ENCODE data around the gene TRIM63.

Gene TRIM63

GRCh38 chr1:26010825-26011224 lies 56.6 kb downstream of the TRIM63 start:
- ChIA-PET POLR2A (ENCODE audit: low non-redundant PET) (no interaction called here), CTCF (interaction anchor here (0.6 to 1.1 kb wide), 3 partner anchors 115 to 216 kb away, joined by 3 to 10 read pairs (median 3); partner anchors contain the start of gene ZNF593)
- no peak for TF ChIP-seq CTCF (conservative IDR thresholded peaks at IDR 0.05; ENCODE audit: low read depth)
- H3K27ac ChIP-seq = no peak overlapping the region
- no peak for DNase-seq (ENCODE audit: low spot score)

DNA sequence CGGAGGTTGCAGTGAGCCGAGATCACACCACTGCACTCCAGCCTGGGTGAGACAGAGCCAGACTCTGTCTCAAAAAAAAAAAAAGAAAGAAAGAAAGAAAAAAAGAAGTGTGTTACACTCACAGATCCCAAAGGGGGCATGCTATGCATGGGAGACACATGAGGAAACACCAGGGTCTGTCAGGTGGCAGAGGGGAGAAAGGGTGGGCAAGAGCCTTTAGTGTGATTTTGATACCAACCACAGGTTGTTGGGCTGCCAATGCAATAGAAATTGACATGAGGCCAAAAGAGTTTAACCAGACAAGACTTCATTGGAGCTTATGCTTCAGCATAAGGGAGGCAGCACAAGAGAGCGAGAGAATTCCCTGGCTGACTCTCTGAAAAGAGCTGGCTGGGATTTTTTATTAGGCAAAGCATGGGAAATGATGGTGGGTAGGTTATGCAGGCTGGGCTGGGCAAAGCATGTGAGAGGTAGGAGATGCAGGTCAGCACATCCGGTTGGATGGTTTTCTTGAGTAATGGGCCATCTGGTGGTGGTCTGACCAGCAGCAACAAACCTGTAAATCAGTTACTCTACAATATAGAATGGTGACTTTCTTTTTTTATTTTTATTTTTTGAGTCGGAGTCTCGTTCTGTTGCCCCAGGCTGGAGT lies 57.5 kb downstream of the TRIM63 start:
- no peak for TF ChIP-seq CTCF (conservative IDR thresholded peaks at IDR 0.05; ENCODE audit: low read depth)
- ChIA-PET CTCF (interaction anchor here (0.6 to 1.0 kb wide), 2 partner anchors 160 to 215 kb away, joined by 3 read pairs; partner anchors contain the start of gene ZNF593), POLR2A (ENCODE audit: low non-redundant PET) (no interaction called here)
- no peak for DNase-seq (ENCODE audit: low spot score)
- H3K27ac ChIP-seq = no peak overlapping the region

DNA sequence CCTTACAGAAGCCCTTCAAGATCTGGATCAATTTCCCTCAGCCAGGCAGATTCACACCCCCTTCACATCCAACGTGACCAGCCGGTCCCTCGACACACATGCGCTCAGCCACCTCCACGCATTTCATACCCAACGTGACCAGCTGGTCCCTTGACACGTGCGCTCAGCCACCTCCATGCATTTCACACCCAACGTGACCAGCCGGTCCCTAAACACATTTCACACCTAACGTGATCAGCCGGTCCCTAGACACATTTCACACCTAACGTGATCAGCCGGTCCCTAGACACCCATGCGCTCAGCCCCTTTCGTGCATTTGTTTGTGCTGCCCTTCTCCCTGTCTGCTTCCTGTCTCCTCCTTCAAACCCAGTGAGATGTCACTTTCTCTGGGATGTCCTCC lies 60.7 kb downstream of the TRIM63 start:
- DNase-seq (ENCODE audit: low spot score) = no peak
- ChIA-PET CTCF (no interaction called here), POLR2A (ENCODE audit: low non-redundant PET) (no interaction called here)
- H3K27ac ChIP-seq = no peak overlapping the region
- TF ChIP-seq CTCF (conservative IDR thresholded peaks at IDR 0.05; ENCODE audit: low read depth) = no peak

DNA sequence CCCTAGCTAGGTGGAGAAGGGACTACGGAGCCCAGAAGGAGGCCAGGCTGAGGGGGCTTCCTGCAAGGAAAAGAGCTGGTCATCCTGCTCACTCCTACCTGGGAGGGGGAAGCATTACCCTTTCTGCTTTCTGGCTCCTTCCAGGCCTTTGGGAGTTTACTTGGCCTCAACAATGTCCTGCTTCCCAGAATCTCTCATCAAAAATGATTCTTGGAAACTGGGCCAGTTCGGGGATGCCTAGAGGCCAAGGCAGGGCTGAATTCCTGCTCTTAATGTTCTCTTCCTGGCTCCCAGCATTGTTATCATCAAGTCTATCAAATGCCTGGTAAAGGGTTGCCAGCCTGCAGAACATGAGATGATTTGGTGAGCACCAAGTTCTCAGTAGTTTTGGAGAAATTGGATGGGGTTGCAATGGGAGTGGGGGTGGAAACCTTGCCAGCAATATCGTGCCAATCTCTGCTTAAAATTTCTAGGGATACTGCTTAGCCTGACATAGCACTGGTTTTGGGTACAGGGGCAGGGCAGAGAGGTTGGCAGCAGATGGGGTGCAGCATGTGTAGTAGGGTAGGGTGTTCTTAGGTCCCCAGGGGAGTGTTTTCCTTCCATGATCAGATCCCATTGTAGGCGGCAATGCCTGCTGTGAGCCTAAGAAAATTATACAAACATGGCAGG lies 61.9 kb downstream of the TRIM63 start:
- ChIA-PET CTCF (interaction anchor here (0.7 kb wide), 1 partner anchor 81 kb away, joined by 3 read pairs; no protein-coding TSS in a partner anchor), POLR2A (ENCODE audit: low non-redundant PET) (no interaction called here)

DNA sequence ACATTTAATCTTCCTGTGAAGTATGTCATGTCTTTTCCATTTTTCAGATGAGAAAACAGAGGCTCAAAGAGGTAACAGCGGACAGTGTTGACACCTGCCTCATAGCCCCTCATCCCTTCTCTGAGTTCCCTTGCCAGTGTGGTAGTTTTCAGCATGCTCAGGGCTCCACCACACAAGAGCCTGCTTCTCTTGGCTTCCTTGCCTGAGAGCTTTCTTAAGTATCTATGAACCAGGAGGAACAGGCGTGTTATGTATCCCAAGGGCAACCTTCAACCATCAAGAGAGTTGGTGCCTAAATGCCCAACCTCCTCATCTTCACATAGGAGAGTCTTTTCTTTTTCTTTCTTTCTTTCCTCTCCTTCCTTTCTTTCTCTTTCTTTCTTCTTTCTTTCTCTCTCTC lies 63.7 kb downstream of the TRIM63 start:
- TF ChIP-seq CTCF (conservative IDR thresholded peaks at IDR 0.05; ENCODE audit: low read depth) = no peak
- DNase-seq (ENCODE audit: low spot score) = no peak
- ChIA-PET POLR2A (ENCODE audit: low non-redundant PET) (no interaction called here), CTCF (interaction anchor here (1.0 kb wide), 1 partner anchor 108 kb away, joined by 5 read pairs; no protein-coding TSS in a partner anchor)
- H3K27ac ChIP-seq = no peak overlapping the region

More for the DNA sequence above, 61.9 kb downstream of the TRIM63 start:
- DNase-seq (ENCODE audit: low spot score) = no peak
- TF ChIP-seq CTCF (conservative IDR thresholded peaks at IDR 0.05; ENCODE audit: low read depth) = no peak
- H3K27ac ChIP-seq = no peak overlapping the region

DNA sequence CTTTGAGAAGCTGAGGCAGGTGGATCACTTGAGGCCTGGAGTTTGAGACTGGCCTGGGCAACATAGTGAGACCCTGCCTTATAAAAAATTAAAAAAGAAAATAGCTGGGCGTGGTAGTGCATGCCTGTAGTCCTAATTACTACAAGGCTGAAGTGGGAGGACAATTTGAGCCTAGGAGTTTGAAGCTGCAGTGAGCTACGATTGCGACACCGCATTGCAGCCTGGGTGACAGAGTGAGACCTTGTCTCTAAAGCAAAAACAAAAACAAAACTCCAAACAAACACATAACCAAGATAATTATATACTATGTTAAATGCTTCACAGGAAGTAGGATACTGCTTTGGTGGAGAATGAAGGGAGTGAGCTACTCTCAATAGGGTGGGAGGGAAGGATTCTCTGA lies 64.2 kb downstream of the TRIM63 start:
- TF ChIP-seq CTCF (conservative IDR thresholded peaks at IDR 0.05; ENCODE audit: low read depth) = no peak
- DNase-seq (ENCODE audit: low spot score) = no peak
- ChIA-PET CTCF (interaction anchor here (0.6 to 1.0 kb wide), 2 partner anchors 108 to 1556 kb away, joined by 5 to 6 read pairs; no protein-coding TSS in a partner anchor), POLR2A (ENCODE audit: low non-redundant PET) (no interaction called here)
- H3K27ac ChIP-seq = no peak overlapping the region
